ENCODE data around the gene PRICKLE1.

The PRICKLE1 gene

DNA sequence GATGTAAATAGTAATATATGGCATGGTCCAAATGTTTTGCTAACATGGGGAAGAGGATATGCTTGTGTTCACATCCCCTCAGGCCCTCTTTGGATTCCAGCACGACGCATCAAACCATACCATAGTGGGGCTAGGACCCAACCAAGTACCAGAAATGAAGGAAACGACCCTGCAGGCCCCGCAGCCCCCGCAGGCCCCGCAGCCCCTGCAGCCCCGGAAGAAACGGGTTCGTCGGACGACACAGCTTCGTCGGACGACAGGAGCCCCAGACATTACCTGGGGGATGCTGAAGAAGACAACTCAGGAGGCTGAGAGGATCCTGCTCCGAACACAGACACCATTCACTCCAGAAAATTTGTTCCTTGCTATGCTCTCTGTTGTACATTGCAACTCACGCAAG lies 143.7 kb downstream of the PRICKLE1 start:
- no peak for DNase-seq

GRCh38 chr12:42444192-42444943 lies 145.2 kb downstream of the PRICKLE1 start:
- no peak for DNase-seq

- DNase-seq: no peak
These were observed 146.7 kb downstream of the PRICKLE1 start for GRCh38 chr12:42442888-42443287.

DNA sequence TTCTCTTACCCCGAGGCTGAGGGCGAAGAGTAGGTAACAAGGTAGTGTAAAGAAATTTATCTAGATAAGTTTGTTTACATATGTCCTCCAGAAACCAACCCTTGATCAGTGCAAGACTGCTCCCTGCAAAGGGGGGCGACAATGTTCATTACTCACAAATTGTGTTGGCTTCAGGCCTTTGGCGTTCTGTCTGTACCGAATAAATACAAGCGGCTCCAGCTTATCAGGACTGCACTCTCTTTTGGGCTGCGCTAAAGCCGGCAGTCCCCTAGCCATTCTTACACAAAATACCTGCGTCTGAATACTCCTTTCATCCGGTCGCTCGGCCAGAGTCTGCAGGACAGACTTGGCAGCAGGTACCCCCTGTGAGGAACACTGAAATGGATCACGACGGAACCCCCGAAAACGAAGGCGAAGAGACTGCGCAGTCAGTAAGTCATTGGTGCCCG lies 147.2 kb downstream of the PRICKLE1 start:
- no peak for DNase-seq

DNA sequence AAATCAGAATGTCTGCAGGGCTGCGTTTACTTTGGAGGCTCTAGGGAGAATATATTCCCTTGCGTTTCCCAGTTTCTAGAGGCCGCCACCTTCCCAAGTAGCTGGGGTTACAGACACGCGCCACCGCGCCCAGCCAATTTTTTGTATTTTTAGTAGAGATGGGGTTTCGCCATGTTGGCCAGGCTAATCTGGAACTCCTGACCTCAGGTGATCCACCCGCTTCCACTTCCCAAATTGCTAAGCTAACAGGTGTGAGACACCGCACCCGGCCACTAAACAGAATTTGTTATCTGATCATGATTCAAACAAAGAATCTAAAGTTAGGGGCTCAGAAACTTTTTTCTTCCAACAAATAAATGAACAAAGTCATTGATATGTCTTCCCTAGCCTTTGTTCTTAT lies 148.9 kb downstream of the PRICKLE1 start:
- DNase-seq: no peak

DNA sequence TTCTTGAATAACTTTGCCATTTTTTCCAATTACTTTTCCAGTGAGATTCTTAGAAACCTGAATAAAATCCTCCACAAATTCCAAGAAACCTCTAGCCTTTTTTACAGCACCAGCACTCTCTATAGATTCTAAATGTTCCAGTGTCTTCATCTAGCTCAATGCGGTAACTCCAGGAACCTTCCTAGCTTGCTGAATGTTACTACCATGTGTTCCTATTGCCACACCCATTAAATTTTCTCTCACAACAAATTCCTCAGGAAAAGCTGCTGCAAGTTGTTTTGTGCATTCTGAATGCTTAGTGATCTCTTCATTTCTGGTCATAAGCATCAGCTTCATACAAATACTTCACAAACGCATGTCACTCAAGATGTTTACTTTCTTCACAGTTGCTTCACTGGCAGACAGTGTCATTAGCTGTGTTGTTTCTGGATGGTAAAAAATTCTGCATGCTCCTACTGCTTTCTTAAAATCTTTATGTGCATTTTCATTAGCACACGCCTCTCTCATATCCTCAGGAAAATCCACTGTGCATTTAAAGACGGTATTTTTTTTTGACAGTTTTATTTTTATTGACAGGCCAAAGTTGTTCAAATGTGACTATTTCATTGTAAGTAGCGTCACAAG lies 156.9 kb downstream of the PRICKLE1 start:
- no peak for DNase-seq

- DNase-seq: no peak
These were observed 160.7 kb downstream of the PRICKLE1 start for GRCh38 chr12:42428850-42429249.

DNA sequence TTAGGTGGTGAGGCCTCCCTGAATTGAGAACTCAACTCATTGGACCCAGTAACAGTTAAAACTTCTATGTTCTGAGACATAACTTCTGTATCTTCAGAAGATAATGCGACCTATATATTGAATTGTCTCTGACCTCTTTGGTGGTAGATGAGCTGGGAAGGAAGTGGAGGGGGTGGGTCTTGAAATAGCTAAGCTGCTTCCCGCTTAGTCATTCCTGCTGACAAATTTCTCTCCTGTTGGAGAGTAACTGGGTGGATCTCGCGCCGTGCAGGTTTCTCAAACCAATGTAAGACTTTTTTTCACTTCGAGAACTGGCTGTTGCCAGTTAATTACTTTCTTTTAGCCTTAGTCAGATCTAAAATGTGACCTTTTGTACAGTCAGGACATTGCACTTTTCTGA lies 162.8 kb downstream of the PRICKLE1 start:
- no peak for DNase-seq

GRCh38 chr12:42422785-42423184 lies 166.8 kb downstream of the PRICKLE1 start:
- DNase-seq: no peak

- DNase-seq: no peak
These were observed 167.4 kb downstream of the PRICKLE1 start for GRCh38 chr12:42421844-42422779.

- no peak for DNase-seq
These were observed 169.2 kb downstream of the PRICKLE1 start for GRCh38 chr12:42420395-42420794.

GRCh38 chr12:42410340-42410739 lies 179.2 kb downstream of the PRICKLE1 start:
- DNase-seq: no peak

GRCh38 chr12:42409471-42409870 lies 180.1 kb downstream of the PRICKLE1 start:
- DNase-seq: no peak

DNA sequence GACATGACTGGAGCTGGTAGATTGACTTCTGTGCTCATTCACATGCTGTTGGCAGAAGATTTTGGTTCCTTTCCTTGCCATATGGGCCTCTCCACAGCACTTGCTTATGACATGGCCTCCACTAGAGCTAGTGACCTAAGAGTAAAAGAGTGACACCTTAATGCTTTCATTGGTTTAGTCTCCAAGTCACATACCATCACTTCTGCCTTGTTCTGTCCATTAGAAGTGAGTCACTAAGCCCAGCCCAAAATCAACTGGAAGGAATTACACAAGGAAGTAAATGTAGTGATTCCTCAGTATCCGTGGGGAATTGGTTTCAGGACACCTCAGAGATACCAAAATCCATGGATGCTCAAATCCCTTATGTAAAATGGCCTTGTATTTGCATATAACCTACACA lies 182.2 kb downstream of the PRICKLE1 start:
- no peak for DNase-seq
